ENCODE data around the gene GOLT1A. TPM values are rescaled to one million over a fixed set of nuclear protein-coding genes. Genes with fewer than 3 reads are reported as not detected.

Gene GOLT1A
- total and polyA plus RNA-seq, 2 of the 8 experiments (the other 6 are each of a cell fraction or from before 2014, with no cell fraction given): 7.5 to 8.5 TPM

- WGBS, 2 experiments (ENCODE audit: extremely low coverage in 1 of 2, insufficient coverage in 1 of 2, insufficient read length in 1 of 2, insufficient replicate concordance in 2 of 2, low coverage in 1 of 2, low lambda C conversion rate in 2 of 2, missing lambda C conversion rate in 1 of 2): 89% methylated on average over 3 of the region's 3 CpGs; no CpG with 5 or more reads in 1 of the 2 experiments
- POLR2A ChIA-PET (ENCODE audit: partially characterized antibody): interaction anchor here (1.3 kb wide), 1 partner anchor 32 kb away, joined by 3 read pairs; no protein-coding TSS in a partner anchor
- no peak for FAIRE-seq
- TF ChIP-seq GABPA (IDR thresholded peaks at IDR 0.05; ENCODE audit: borderline replicate concordance, insufficient read depth, low read length) (no peak), ASH2L (IDR thresholded peaks at IDR 0.05; ENCODE audit: low read length) (no peak), RFX5 (IDR thresholded peaks at IDR 0.05; ENCODE audit: borderline replicate concordance, low read depth, low read length) (no peak), RBBP5 (IDR thresholded peaks at IDR 0.05; ENCODE audit: borderline replicate concordance, low read depth, low read length) (no peak), KDM1A (IDR thresholded peaks at IDR 0.05; ENCODE audit: borderline replicate concordance, low read length) (no peak), HDAC2 (IDR thresholded peaks at IDR 0.05; ENCODE audit: borderline replicate concordance in 1 of 2, low read depth in 2 of 2, low read length in 2 of 2) (no peak), SIX5 (IDR thresholded peaks at IDR 0.05; ENCODE audit: low read depth, low read length) (no peak), USF2 (IDR thresholded peaks at IDR 0.05; ENCODE audit: low read length) (no peak), KDM5A (IDR thresholded peaks at IDR 0.05; ENCODE audit: low read length) (no peak), MAX (IDR thresholded peaks at IDR 0.05) (no peak), SUZ12 (IDR thresholded peaks at IDR 0.05; ENCODE audit: low read length) (no peak), TEAD4 (IDR thresholded peaks at IDR 0.05; ENCODE audit: low read depth, low read length) (no peak), SAP30 (IDR thresholded peaks at IDR 0.05; ENCODE audit: insufficient read depth, insufficient replicate concordance, low read length) (no peak)
These were observed 8.9 kb upstream of the GOLT1A start for GRCh38 chr1:204222764-204223055.

More at GRCh38 chr1:204222764-204223055, 8.9 kb upstream of the GOLT1A start:
- CTCF ChIA-PET (ENCODE audit: partially characterized antibody): interaction anchor here (1.0 to 1.7 kb wide), 6 partner anchors 10 to 147 kb away, joined by 4 to 6 read pairs (median 5); partner anchors contain the start of gene PLEKHA6
- H3K56ac ChIP-seq (replicated peaks; ENCODE audit: insufficient read length, low read depth, low read length): no peak overlapping the region
- no peak overlapping the region for H3K9ac ChIP-seq (replicated peaks in 1 of 4; ENCODE audit: extremely low read depth in 1 of 4, low read depth in 3 of 4, low read length in 3 of 4)
- H4K8ac ChIP-seq (ENCODE audit: extremely low read depth, insufficient read depth, low read length): no peak overlapping the region
- no peaks in the 10 kb centered on the region; a peak in 1 of 8 replicates for H3K36me3 ChIP-seq (ENCODE audit: control insufficient read depth in 2 of 4, insufficient read depth in 4 of 4, low read length in 3 of 4)
- DNase-seq (ENCODE audit: low read depth in 1 of 2, low spot score in 2 of 2): no peak
- no peak overlapping the region for H4K5ac ChIP-seq (ENCODE audit: insufficient read length, low read depth, low read length)
- H3K79me1 ChIP-seq (ENCODE audit: low read depth, low read length): no peaks in the 10 kb centered on the region
- 0 out of 7 replicates have a peak, but pooled peaks cover 0 to 2% (median 0%) of the 10 kb centered on the region in 4 experiments for H3K4me1 ChIP-seq (replicated peaks in 1 of 4; ENCODE audit: control insufficient read depth in 3 of 4, insufficient read depth in 4 of 4, low read length in 3 of 4)
- H2BK12ac ChIP-seq (ENCODE audit: low read depth, low read length): no peak overlapping the region
- no peak overlapping the region for H3K23ac ChIP-seq (ENCODE audit: insufficient read length)
- H2AK5ac ChIP-seq (ENCODE audit: low read depth, low read length): no peak overlapping the region
- H3K4me3 ChIP-seq (ENCODE audit: extremely low read depth in 1 of 4, insufficient read depth in 2 of 4, low read depth in 3 of 4, low read length in 4 of 4): no peak overlapping the region
- no peak overlapping the region for H2BK20ac ChIP-seq (ENCODE audit: low read length)
- no peak overlapping the region for H3K4me2 ChIP-seq (ENCODE audit: insufficient read depth in 1 of 2, low read depth in 2 of 2, low read length in 2 of 2)
- H3K27me3 ChIP-seq (replicated peaks in 1 of 4; ENCODE audit: control insufficient read depth in 3 of 4, extremely low read depth in 1 of 4, insufficient read depth in 3 of 4, low read length in 3 of 4): no peaks in the 10 kb centered on the region
- no peak overlapping the region for H4K91ac ChIP-seq (replicated peaks; ENCODE audit: insufficient read length, low read length)
- H2BK5ac ChIP-seq (ENCODE audit: low read depth, low read length): no peak overlapping the region
- no peak overlapping the region for H2BK15ac ChIP-seq (ENCODE audit: low read length)
- no peak overlapping the region for H2AFZ ChIP-seq (ENCODE audit: low read length)
- no peak overlapping the region for H3K27ac ChIP-seq (ENCODE audit: low read depth, low read length)
- H3K18ac ChIP-seq (ENCODE audit: extremely low read depth, low read length): no peak overlapping the region
- H3K23me2 ChIP-seq (ENCODE audit: low read depth, low read length): no peaks in the 10 kb centered on the region
- no peaks in the 10 kb centered on the region for H3K79me2 ChIP-seq (ENCODE audit: control insufficient read depth in 1 of 2, insufficient read depth in 2 of 2, low read length in 2 of 2)
- H3K14ac ChIP-seq (ENCODE audit: insufficient read length): no peak overlapping the region
- no peak overlapping the region for H3K4ac ChIP-seq (replicated peaks; ENCODE audit: insufficient read length, low read depth, low read length)
- H4K20me1 ChIP-seq (replicated peaks in 1 of 2; ENCODE audit: control insufficient read depth in 1 of 2, insufficient read depth in 2 of 2, low read length in 2 of 2): no peaks in the 10 kb centered on the region
- H2BK120ac ChIP-seq (replicated peaks; ENCODE audit: low read depth, low read length): no peak overlapping the region
- no peaks in the 10 kb centered on the region for H3K9me3 ChIP-seq (ENCODE audit: insufficient read depth in 2 of 2, low read depth in 1 of 2, low read length in 1 of 2)
